Activated T-helper 1 cell treated with anti-CD3 and anti-CD28 coated beads, Interleukin-12 subunit alpha, Interleukin-12 subunit beta, Interleukin-2, Interleukin-4 antibody, amounts not matched to agents 30 ng/mL and 10 ng/mL and 1 ng/mL, durations not matched to agents 14 hours and 24 hours and 36 hours (primary cell): ENCODE results near the gene PSMC1. TPM values are rescaled to one million over a fixed set of nuclear protein-coding genes. Genes with fewer than 3 reads are reported as not detected.

ENCODE experiments used
- DNase-seq: peaks from one replicate; pipeline ENCODE4 v3.0.0; 2021; ENCODE audit warnings: low spot score
- H3K27ac Mint-ChIP-seq: one replicate; pipeline ENCODE4 v1.8.0; 2021; ENCODE audit warnings: mild to moderate bottlenecking, mixed read lengths
- H3K27me3 Mint-ChIP-seq: one replicate; pipeline ENCODE4 v1.8.0; 2022; ENCODE audit warnings: mild to moderate bottlenecking, moderate library complexity, mixed read lengths; ENCODE audit not compliant: insufficient read depth
- H3K36me3 Mint-ChIP-seq: one replicate; pipeline ENCODE4 v1.8.0; 2021; ENCODE audit warnings: low read depth, mixed read lengths
- H3K4me1 Mint-ChIP-seq: one replicate; pipeline ENCODE4 v1.8.0; 2021; ENCODE audit warnings: low read depth, mixed read lengths
- H3K4me3 Mint-ChIP-seq: one replicate; pipeline ENCODE4 v1.8.0; 2021; ENCODE audit warnings: mild to moderate bottlenecking, moderate library complexity, mixed read lengths
- H3K9me3 Mint-ChIP-seq: one replicate; pipeline ENCODE4 v1.8.0; 2021; ENCODE audit warnings: mixed read lengths
- intact Hi-C: fragments of 100-400 bp; cut with micrococcal nuclease; formaldehyde crosslinking; loops from one replicate; pipeline ENCODE4 v1.15.1; 2024
- total RNA-seq: library from RNA; stranded (reverse); gene quantifications from 2 replicates; pipeline ENCODE4 v1.2.3, GENCODE V29; 2022

Gene PSMC1
- total RNA-seq, 1 donor from 2014 or later = 171 TPM

- no peak overlapping the region for H3K4me3 Mint-ChIP-seq
- intact Hi-C loops = no loop called here
- H3K27ac Mint-ChIP-seq = no peak overlapping the region
- peaks cover 28% of the 10 kb centered on the region for H3K36me3 Mint-ChIP-seq
- H3K4me1 Mint-ChIP-seq = peaks cover 9% of the 10 kb centered on the region
- H3K27me3 Mint-ChIP-seq = no peaks in the 10 kb centered on the region
- no peak for DNase-seq
- H3K9me3 Mint-ChIP-seq = no peaks in the 10 kb centered on the region
Observed at GRCh38 chr14:90319634-90320541, 63.5 kb downstream of the PSMC1 start.

GRCh38 chr14:90321891-90322290, 65.5 kb downstream of the PSMC1 start:
- H3K27me3 Mint-ChIP-seq = no peaks in the 10 kb centered on the region
- peaks cover 21% of the 10 kb centered on the region for H3K36me3 Mint-ChIP-seq
- H3K4me3 Mint-ChIP-seq = no peak overlapping the region
- H3K9me3 Mint-ChIP-seq = no peaks in the 10 kb centered on the region
- intact Hi-C loops = no loop called here
- no peak overlapping the region for H3K27ac Mint-ChIP-seq
- no peak for DNase-seq
- H3K4me1 Mint-ChIP-seq = peaks cover 9% of the 10 kb centered on the region

Other genes starting within 250 kb of the PSMC1 start
- 0.12 TPM in 1 of 2 replicates, not detected in the other for gene KCNK13, start 194.6 kb upstream of the PSMC1 start, total RNA-seq
- gene NRDE2, start 75.4 kb downstream of the PSMC1 start, total RNA-seq = 22.9 and 24.4 TPM in 2 replicates
- gene CALM1, start 140.5 kb downstream of the PSMC1 start, total RNA-seq = 513 and 521 TPM in 2 replicates